Forelimb muscle (tissue), 1 donor: ENCODE results near the gene GALK1. TPM values are rescaled to one million over a fixed set of nuclear protein-coding genes. Genes with fewer than 3 reads are reported as not detected.
"Not testable (repeated sequence)": the region's sequence is repeated elsewhere in the genome, so short reads cannot be mapped to it uniquely, and the experiment has no call there.

Experiments used
- DNase-seq: peaks from one replicate; pipeline ENCODE4 v3.0.0-alpha.2; 2013; ENCODE audit warnings: low read depth
- polyA plus RNA-seq: library from polyadenylated mRNA; unstranded; fragments of 120-200 nt; gene quantifications from one replicate; pipeline ENCODE4 v1.2.1, GENCODE V29; 2013; ENCODE audit not compliant: insufficient read length

GALK1 gene
- polyA plus RNA-seq: 24.8 TPM

- DNase-seq: no peak
Measured at GRCh38 chr17:75764711-75765421, at the start of gene GALK1. TSS of gene GALK1 (minus strand) at chr17:75765192. CDS start at chr17:75765136, 56 bp downstream.

GRCh38 chr17:75814021-75814395 lies 49.0 kb upstream of the GALK1 start:
- DNase-seq: no peak

GRCh38 chr17:75813081-75814020 lies 48.4 kb upstream of the GALK1 start:
- DNase-seq: no peak

- DNase-seq: no peak
Measured at GRCh38 chr17:75812096-75813013, 47.4 kb upstream of the GALK1 start.

GRCh38 chr17:75811174-75811573 lies 46.2 kb upstream of the GALK1 start:
- DNase-seq: no peak

GRCh38 chr17:75810756-75811155 lies 45.8 kb upstream of the GALK1 start:
- not testable (repeated sequence) for DNase-seq

GRCh38 chr17:75810216-75810615 lies 45.2 kb upstream of the GALK1 start:
- no peak for DNase-seq

- DNase-seq: no peak
Measured at GRCh38 chr17:75809631-75810111, 44.7 kb upstream of the GALK1 start.

- DNase-seq: no peak
Measured at GRCh38 chr17:75808905-75809621, 44.1 kb upstream of the GALK1 start.

GRCh38 chr17:75808549-75808904 lies 43.5 kb upstream of the GALK1 start:
- DNase-seq: no peak

- no peak for DNase-seq
Measured at GRCh38 chr17:75807861-75808260, 42.9 kb upstream of the GALK1 start.

- no peak for DNase-seq
Measured at GRCh38 chr17:75806822-75807500, 42.0 kb upstream of the GALK1 start.

GRCh38 chr17:75803883-75804282 lies 38.9 kb upstream of the GALK1 start:
- DNase-seq: no peak

GRCh38 chr17:75799402-75799801 lies 34.4 kb upstream of the GALK1 start:
- no peak for DNase-seq

GRCh38 chr17:75795820-75796607 lies 31.0 kb upstream of the GALK1 start:
- DNase-seq: no peak

GRCh38 chr17:75793460-75793859 lies 28.5 kb upstream of the GALK1 start:
- DNase-seq: no peak

- DNase-seq: no peak
Measured at GRCh38 chr17:75791254-75791653, 26.3 kb upstream of the GALK1 start.

GRCh38 chr17:75785016-75785890 lies 20.3 kb upstream of the GALK1 start:
- DNase-seq: no peak
